ENCODE measurements around the gene VDR. TPM values are rescaled to one million over a fixed set of nuclear protein-coding genes. Genes with fewer than 3 reads are reported as not detected.
A peak's percentile ranks its signal among the peaks of the same experiment; 100 is the strongest.

The VDR gene
- polyA plus RNA-seq, 3 donors, result 6.0 to 14.8 (median 12.8) TPM

GRCh38 chr12:47856094-47856493 is 48.7 kb downstream of the VDR start:
- Histone ChIP-seq H3K4me3 (replicated peaks in 1 of 3; ENCODE audit: low read depth in 2 of 3, low read length in 3 of 3) (no peak overlapping the region), H3K4me1 (ENCODE audit: control insufficient read depth in 1 of 2, insufficient read depth in 2 of 2, low read length in 2 of 2) (no peaks in the 10 kb centered on the region), H2AFZ (ENCODE audit: insufficient read depth, low read depth, low read length, poor library complexity, severe bottlenecking) (no peak overlapping the region), H4K20me1 (ENCODE audit: insufficient read depth, low read length) (no peaks in the 10 kb centered on the region), H3K27me3 (ENCODE audit: control insufficient read depth in 2 of 2, insufficient read depth in 2 of 2, low read length in 2 of 2) (no peaks in the 10 kb centered on the region), H3K79me2 (ENCODE audit: insufficient read depth, low read length) (no peaks in the 10 kb centered on the region), H3K27ac (ENCODE audit: low read depth in 1 of 2, low read length in 2 of 2) (no peak overlapping the region), H3K9ac (ENCODE audit: insufficient read depth, low read length, poor library complexity, severe bottlenecking) (no peak overlapping the region), H3K9me3 (replicated peaks in 1 of 2; ENCODE audit: control insufficient read depth in 1 of 2, insufficient read depth in 1 of 2, low read length in 2 of 2) (no peaks in the 10 kb centered on the region), H3K4me2 (replicated peaks; ENCODE audit: extremely low read depth, low read length, poor library complexity, severe bottlenecking) (no peak overlapping the region), H3K36me3 (replicated peaks in 1 of 2; ENCODE audit: control insufficient read depth in 1 of 2, insufficient read depth in 2 of 2, low read length in 2 of 2) (peaks cover 68 to 96% of the 10 kb centered on the region in 2 donors)
- no CpG with 5 or more reads among the region's 1 CpG for WGBS (ENCODE audit: insufficient coverage)
- Mint-ChIP-seq H3K4me1 (no peaks in the 10 kb centered on the region), H3K27ac (no peak overlapping the region), H3K4me3 (no peak overlapping the region), H3K27me3 (ENCODE audit: low read depth in 3 of 3) (peaks cover 0 to 3% (median 0%) of the 10 kb centered on the region in 3 donors), H3K36me3 (peaks cover 75 to 88% of the 10 kb centered on the region in 2 donors), H3K9me3 (no peaks in the 10 kb centered on the region)
- TF ChIP-seq CTCF (IDR thresholded peaks at IDR 0.05), result no peak
- intact Hi-C loops (cut with micrococcal nuclease), result no loop called here
- DNase-seq, result no peak

GRCh38 chr12:47855502-47855901 is 49.3 kb downstream of the VDR start:
- no peak for TF ChIP-seq CTCF (IDR thresholded peaks at IDR 0.05)
- H3K9me3 Mint-ChIP-seq, result no peaks in the 10 kb centered on the region
- 86% methylated on average over 1 of the region's 2 CpGs for WGBS (ENCODE audit: insufficient coverage)
- peaks cover 76 to 88% of the 10 kb centered on the region in 2 donors for H3K36me3 Mint-ChIP-seq
- Histone ChIP-seq H3K27me3 (ENCODE audit: control insufficient read depth in 2 of 2, insufficient read depth in 2 of 2, low read length in 2 of 2) (no peaks in the 10 kb centered on the region), H3K9me3 (replicated peaks in 1 of 2; ENCODE audit: control insufficient read depth in 1 of 2, insufficient read depth in 1 of 2, low read length in 2 of 2) (no peaks in the 10 kb centered on the region), H3K4me2 (replicated peaks; ENCODE audit: extremely low read depth, low read length, poor library complexity, severe bottlenecking) (no peak overlapping the region), H3K79me2 (ENCODE audit: insufficient read depth, low read length) (no peaks in the 10 kb centered on the region), H3K4me3 (replicated peaks in 1 of 3; ENCODE audit: low read depth in 2 of 3, low read length in 3 of 3) (no peak overlapping the region), H3K27ac (ENCODE audit: low read depth in 1 of 2, low read length in 2 of 2) (no peak overlapping the region), H3K4me1 (ENCODE audit: control insufficient read depth in 1 of 2, insufficient read depth in 2 of 2, low read length in 2 of 2) (no peaks in the 10 kb centered on the region), H2AFZ (ENCODE audit: insufficient read depth, low read depth, low read length, poor library complexity, severe bottlenecking) (no peak overlapping the region), H3K9ac (ENCODE audit: insufficient read depth, low read length, poor library complexity, severe bottlenecking) (no peak overlapping the region), H4K20me1 (ENCODE audit: insufficient read depth, low read length) (no peaks in the 10 kb centered on the region), H3K36me3 (replicated peaks in 1 of 2; ENCODE audit: control insufficient read depth in 1 of 2, insufficient read depth in 2 of 2, low read length in 2 of 2) (peaks cover 66 to 96% of the 10 kb centered on the region in 2 donors)
- DNase-seq, result no peak
- intact Hi-C loops (cut with micrococcal nuclease), result no loop called here
- peak overlapping the region in 2 of 7 donors; percentile 20 to 82 for H3K27ac Mint-ChIP-seq
- no peaks in the 10 kb centered on the region for H3K4me1 Mint-ChIP-seq
- H3K4me3 Mint-ChIP-seq, result no peak overlapping the region
- H3K27me3 Mint-ChIP-seq (ENCODE audit: low read depth in 3 of 3), result peaks cover 0 to 3% (median 0%) of the 10 kb centered on the region in 3 donors
